Activated naive CD4-positive, alpha-beta T cell treated with anti-CD3 and anti-CD28 coated beads for 36 hours (primary cell): Measurements from ENCODE around the gene KCNMB3. TPM values are rescaled to one million over a fixed set of nuclear protein-coding genes. Genes with fewer than 3 reads are reported as not detected.
"Not testable (repeated sequence)": the region's sequence is repeated elsewhere in the genome, so short reads cannot be mapped to it uniquely, and the experiment has no call there.

Source experiments
- CTCF ChIA-PET: fragments of 350-600 bp; sonication (Branson Sonifier 250); formaldehyde crosslinking; loops from one replicate; lab custom pipeline; 2021; ENCODE audit warnings: antibody characterized with exemption; lab: Charles Lee
- DNase-seq: peaks from one replicate; pipeline ENCODE4 v3.0.0-alpha.2; 2020
- H3K27ac Mint-ChIP-seq: one replicate; pipeline ENCODE4 v1.8.0; 2021; ENCODE audit warnings: mild to moderate bottlenecking, mixed read lengths
- H3K27me3 Mint-ChIP-seq: one replicate; pipeline ENCODE4 v1.8.0; 2021; ENCODE audit warnings: low read depth, mixed read lengths
- H3K36me3 Mint-ChIP-seq: one replicate; pipeline ENCODE4 v1.8.0; 2021; ENCODE audit warnings: low read depth, mixed read lengths
- H3K4me1 Mint-ChIP-seq: one replicate; pipeline ENCODE4 v1.8.0; 2021; ENCODE audit warnings: low read depth, mixed read lengths
- H3K4me3 Mint-ChIP-seq: one replicate; pipeline ENCODE4 v1.8.0; 2021; ENCODE audit warnings: mild to moderate bottlenecking, moderate library complexity, mixed read lengths
- H3K9me3 Mint-ChIP-seq: one replicate; pipeline ENCODE4 v1.8.0; 2021; ENCODE audit warnings: mixed read lengths
- intact Hi-C: fragments of 100-400 bp; cut with micrococcal nuclease; formaldehyde crosslinking; loops from one replicate; pipeline ENCODE4 v1.15.1; 2023
- total RNA-seq, 2 experiments: library from RNA; stranded (reverse); gene quantifications; one replicate each; pipeline ENCODE4 v1.2.3, GENCODE V29; 2021

Gene KCNMB3
- total RNA-seq, 2 experiments from 2014 or later, result 0.20 to 0.29 TPM

GRCh38 chr3:179233043-179233442 lies 17.9 kb downstream of the KCNMB3 start:
- peaks cover 14% of the 10 kb centered on the region for H3K36me3 Mint-ChIP-seq
- H3K27ac Mint-ChIP-seq, result no peak overlapping the region
- CTCF ChIA-PET, result interaction anchor here (0.6 kb wide), 1 partner anchor 84 kb away, joined by 3 read pairs; no protein-coding TSS in a partner anchor
- no peaks in the 10 kb centered on the region for H3K27me3 Mint-ChIP-seq
- intact Hi-C loops, result no loop called here
- no peak for DNase-seq
- H3K9me3 Mint-ChIP-seq, result no peaks in the 10 kb centered on the region
- peaks cover 3% of the 10 kb centered on the region for H3K4me1 Mint-ChIP-seq
- H3K4me3 Mint-ChIP-seq, result no peak overlapping the region

GRCh38 chr3:179229177-179229576 lies 21.7 kb downstream of the KCNMB3 start:
- intact Hi-C loops, result no loop called here
- no peak for DNase-seq
- Mint-ChIP-seq H3K4me3 (no peak overlapping the region), H3K36me3 (peaks cover 16% of the 10 kb centered on the region), H3K9me3 (no peaks in the 10 kb centered on the region), H3K27me3 (no peaks in the 10 kb centered on the region), H3K4me1 (peaks cover 4% of the 10 kb centered on the region), H3K27ac (no peak overlapping the region)
- CTCF ChIA-PET, result no interaction called here

- peaks cover 4% of the 10 kb centered on the region for H3K4me1 Mint-ChIP-seq
- intact Hi-C loops, result no loop called here
- H3K27ac Mint-ChIP-seq, result no peak overlapping the region
- no peak for DNase-seq
- CTCF ChIA-PET, result no interaction called here
- H3K9me3 Mint-ChIP-seq, result no peaks in the 10 kb centered on the region
- no peaks in the 10 kb centered on the region for H3K27me3 Mint-ChIP-seq
- peaks cover 15% of the 10 kb centered on the region for H3K36me3 Mint-ChIP-seq
- H3K4me3 Mint-ChIP-seq, result no peak overlapping the region
These were observed 23.6 kb downstream of the KCNMB3 start for GRCh38 chr3:179227349-179227748.

- Mint-ChIP-seq H3K4me1 (peaks cover 4% of the 10 kb centered on the region), H3K4me3 (no peak overlapping the region), H3K27me3 (no peaks in the 10 kb centered on the region), H3K36me3 (peaks cover 5% of the 10 kb centered on the region), H3K9me3 (no peaks in the 10 kb centered on the region), H3K27ac (no peak overlapping the region)
- CTCF ChIA-PET, result interaction anchor here (0.6 kb wide), 1 partner anchor 1349 kb away, joined by 4 read pairs; no protein-coding TSS in a partner anchor
- intact Hi-C loops, result no loop called here
- no peak for DNase-seq
These were observed 26.3 kb downstream of the KCNMB3 start for GRCh38 chr3:179224584-179224983.

GRCh38 chr3:179223548-179223947 lies 27.4 kb downstream of the KCNMB3 start:
- Mint-ChIP-seq H3K4me1 (peaks cover 4% of the 10 kb centered on the region), H3K9me3 (no peaks in the 10 kb centered on the region), H3K27me3 (no peaks in the 10 kb centered on the region), H3K4me3 (no peak overlapping the region), H3K27ac (no peak overlapping the region), H3K36me3 (peaks cover 7% of the 10 kb centered on the region)
- intact Hi-C loops, result no loop called here
- CTCF ChIA-PET, result interaction anchor here (0.8 to 1.4 kb wide), 2 partner anchors 10 to 75 kb away, joined by 3 to 5 read pairs; partner anchors contain the start of gene PIK3CA
- DNase-seq, result no peak

GRCh38 chr3:179218213-179218612 lies 32.7 kb downstream of the KCNMB3 start:
- H3K9me3 Mint-ChIP-seq, intact Hi-C loops, H3K4me3 Mint-ChIP-seq, H3K27ac Mint-ChIP-seq, H3K27me3 Mint-ChIP-seq, DNase-seq, CTCF ChIA-PET, H3K36me3 Mint-ChIP-seq, H3K4me1 Mint-ChIP-seq: not testable (repeated sequence)

GRCh38 chr3:179215550-179215949 lies 35.4 kb downstream of the KCNMB3 start:
- intact Hi-C loops, H3K27ac Mint-ChIP-seq, DNase-seq, H3K9me3 Mint-ChIP-seq, H3K36me3 Mint-ChIP-seq, H3K4me3 Mint-ChIP-seq, H3K4me1 Mint-ChIP-seq, H3K27me3 Mint-ChIP-seq, CTCF ChIA-PET: not testable (repeated sequence)

GRCh38 chr3:179200790-179201189 lies 50.1 kb downstream of the KCNMB3 start:
- H3K9me3 Mint-ChIP-seq, result no peaks in the 10 kb centered on the region
- H3K36me3 Mint-ChIP-seq, result peaks cover 13% of the 10 kb centered on the region
- CTCF ChIA-PET, result no interaction called here

GRCh38 chr3:179196700-179197099 lies 54.2 kb downstream of the KCNMB3 start:
- intact Hi-C loops, result loop anchor here (1.0 to 5.0 kb wide), 4 partner anchors 15 to 126 kb away; partner anchors contain the start of gene ZNF639
- Mint-ChIP-seq H3K27me3 (no peaks in the 10 kb centered on the region), H3K36me3 (peaks cover 11% of the 10 kb centered on the region), H3K9me3 (no peaks in the 10 kb centered on the region), H3K4me3 (no peak overlapping the region), H3K4me1 (peaks cover 45% of the 10 kb centered on the region), H3K27ac (no peak overlapping the region)
- no peak for DNase-seq
- CTCF ChIA-PET, result interaction anchor here (0.7 to 2.0 kb wide), 2 partner anchors 13 to 40 kb away, joined by 4 to 7 read pairs; no protein-coding TSS in a partner anchor

More at GRCh38 chr3:179200790-179201189, 50.1 kb downstream of the KCNMB3 start:
- no peak for DNase-seq
- no peaks in the 10 kb centered on the region for H3K27me3 Mint-ChIP-seq
- intact Hi-C loops, result no loop called here
- H3K27ac Mint-ChIP-seq, result no peak overlapping the region
- peaks cover 20% of the 10 kb centered on the region for H3K4me1 Mint-ChIP-seq
- no peak overlapping the region for H3K4me3 Mint-ChIP-seq

GRCh38 chr3:179196098-179196497 lies 54.8 kb downstream of the KCNMB3 start:
- intact Hi-C loops, result loop anchor here (1.0 to 5.0 kb wide), 4 partner anchors 15 to 126 kb away; partner anchors contain the start of gene ZNF639
- peaks cover 45% of the 10 kb centered on the region for H3K4me1 Mint-ChIP-seq

GRCh38 chr3:179194931-179195330 lies 56.0 kb downstream of the KCNMB3 start:
- Mint-ChIP-seq H3K9me3 (no peaks in the 10 kb centered on the region), H3K4me3 (no peak overlapping the region), H3K36me3 (peaks cover 4% of the 10 kb centered on the region), H3K4me1 (peaks cover 46% of the 10 kb centered on the region), H3K27ac (no peak overlapping the region), H3K27me3 (no peaks in the 10 kb centered on the region)
- intact Hi-C loops, result loop anchor here (5.0 kb wide), 1 partner anchor 127 kb away; the partner anchor contains the start of gene ZNF639
- CTCF ChIA-PET, result interaction anchor here (2.0 kb wide), 1 partner anchor 11 kb away, joined by 7 read pairs; no protein-coding TSS in a partner anchor
- no peak for DNase-seq

More at GRCh38 chr3:179196098-179196497, 54.8 kb downstream of the KCNMB3 start:
- DNase-seq, result peak; percentile 33
- Mint-ChIP-seq H3K36me3 (peaks cover 9% of the 10 kb centered on the region), H3K27ac (no peak overlapping the region), H3K27me3 (no peaks in the 10 kb centered on the region), H3K9me3 (no peaks in the 10 kb centered on the region), H3K4me3 (no peak overlapping the region)
- CTCF ChIA-PET, result interaction anchor here (0.7 to 2.0 kb wide), 3 partner anchors 11 to 39 kb away, joined by 4 to 7 read pairs (median 7); no protein-coding TSS in a partner anchor
